Fibroblast of skin of right quadriceps (primary cell): ENCODE results near the gene PYGL.
A peak's percentile ranks its signal among the peaks of the same experiment; 100 is the strongest.
"Not testable (repeated sequence)": the region's sequence is repeated elsewhere in the genome, so short reads cannot be mapped to it uniquely, and the experiment has no call there.

Source experiments
- DNase-seq: peaks from one replicate; pipeline ENCODE4 v3.0.0-alpha.2; 2013

The PYGL gene

GRCh38 chr14:50924843-50925242, 19.4 kb downstream of the PYGL start:
- DNase-seq = no peak

GRCh38 chr14:50924236-50924635, 20.0 kb downstream of the PYGL start:
- no peak for DNase-seq

GRCh38 chr14:50922803-50923202, 21.5 kb downstream of the PYGL start:
- DNase-seq = no peak

- peak; percentile 93 for DNase-seq
Observed at GRCh38 chr14:50920482-50921230, 23.6 kb downstream of the PYGL start.

- peak; percentile 20 for DNase-seq
Observed at GRCh38 chr14:50919524-50919923, 24.8 kb downstream of the PYGL start.

GRCh38 chr14:50917449-50917848, 26.8 kb downstream of the PYGL start:
- DNase-seq = no peak

- DNase-seq = no peak
Observed at GRCh38 chr14:50910495-50911420, 33.5 kb downstream of the PYGL start.

GRCh38 chr14:50906326-50907065, 37.8 kb downstream of the PYGL start:
- DNase-seq = no peak

- no peak for DNase-seq
Observed at GRCh38 chr14:50904719-50905118, 39.6 kb downstream of the PYGL start.

- no peak for DNase-seq
Observed at GRCh38 chr14:50901361-50901760, 42.9 kb downstream of the PYGL start.

GRCh38 chr14:50897658-50898175, 46.6 kb downstream of the PYGL start:
- DNase-seq = no peak

GRCh38 chr14:50897005-50897404, 47.3 kb downstream of the PYGL start:
- not testable (repeated sequence) for DNase-seq

GRCh38 chr14:50896421-50896820, 47.9 kb downstream of the PYGL start:
- DNase-seq = not testable (repeated sequence)

- DNase-seq = no peak
Observed at GRCh38 chr14:50892255-50892654, 52.0 kb downstream of the PYGL start.

GRCh38 chr14:50887476-50887875, 56.8 kb downstream of the PYGL start:
- DNase-seq = no peak

- no peak for DNase-seq
Observed at GRCh38 chr14:50883827-50884197, 60.5 kb downstream of the PYGL start.

- no peak for DNase-seq
Observed at GRCh38 chr14:50882932-50883826, 61.1 kb downstream of the PYGL start.

- peak; percentile 10 for DNase-seq
Observed at GRCh38 chr14:50875359-50876070, 68.8 kb downstream of the PYGL start.

GRCh38 chr14:50874757-50875156, 69.5 kb downstream of the PYGL start:
- DNase-seq = no peak

GRCh38 chr14:50871914-50872732, 72.2 kb downstream of the PYGL start, which contains the start of gene ABHD12B:
Gene ABHD12B (plus strand): TSS chr14:50872053. CDS start chr14:50872175, 122 bp downstream.
- DNase-seq = no peak
